Measurements from ENCODE around the gene HOXB9. TPM values are rescaled to one million over a fixed set of nuclear protein-coding genes. Genes with fewer than 3 reads are reported as not detected.

HOXB9 gene
- total RNA-seq, 1 experiment from 2014 or later, result 0.24 TPM

GRCh38 chr17:48611681-48612455, 14.3 kb downstream of the HOXB9 start:
- Mint-ChIP-seq H3K27me3 (ENCODE audit: low read depth) (peaks cover 100% of the 10 kb centered on the region; the same call in 1 of the 2 replicates), H3K36me3 (0 out of 2 replicates have a peak, but pooled peaks cover 2% of the 10 kb centered on the region), H3K9me3 (no peaks in the 10 kb centered on the region), H3K4me3 (0 out of 2 replicates have a peak overlapping the region, but pooled peaks have one; percentile 25), H3K4me1 (peaks cover 29% of the 10 kb centered on the region), H3K27ac (no peak overlapping the region)
- ChIA-PET CTCF (no interaction called here), POLR2A (no interaction called here)
- ATAC-seq (peak; percentile 28), DNase-seq (ENCODE audit: low spot score) (peak; percentile 64)
- TF ChIP-seq ZNF396 (CRISPR knock-in tag; IDR thresholded peaks at IDR 0.05; ENCODE audit: borderline replicate concordance) (no peak), ZBTB21 (CRISPR knock-in tag; IDR thresholded peaks at IDR 0.05; ENCODE audit: borderline replicate concordance) (no peak), KAT7 (CRISPR knock-in tag; IDR thresholded peaks at IDR 0.05; ENCODE audit: borderline replicate concordance) (no peak), RELA (CRISPR knock-in tag; IDR thresholded peaks at IDR 0.05; ENCODE audit: borderline replicate concordance) (no peak), JAZF1 (CRISPR knock-in tag; IDR thresholded peaks at IDR 0.05) (no peak)
- TF ChIP-seq, protein P1, sequence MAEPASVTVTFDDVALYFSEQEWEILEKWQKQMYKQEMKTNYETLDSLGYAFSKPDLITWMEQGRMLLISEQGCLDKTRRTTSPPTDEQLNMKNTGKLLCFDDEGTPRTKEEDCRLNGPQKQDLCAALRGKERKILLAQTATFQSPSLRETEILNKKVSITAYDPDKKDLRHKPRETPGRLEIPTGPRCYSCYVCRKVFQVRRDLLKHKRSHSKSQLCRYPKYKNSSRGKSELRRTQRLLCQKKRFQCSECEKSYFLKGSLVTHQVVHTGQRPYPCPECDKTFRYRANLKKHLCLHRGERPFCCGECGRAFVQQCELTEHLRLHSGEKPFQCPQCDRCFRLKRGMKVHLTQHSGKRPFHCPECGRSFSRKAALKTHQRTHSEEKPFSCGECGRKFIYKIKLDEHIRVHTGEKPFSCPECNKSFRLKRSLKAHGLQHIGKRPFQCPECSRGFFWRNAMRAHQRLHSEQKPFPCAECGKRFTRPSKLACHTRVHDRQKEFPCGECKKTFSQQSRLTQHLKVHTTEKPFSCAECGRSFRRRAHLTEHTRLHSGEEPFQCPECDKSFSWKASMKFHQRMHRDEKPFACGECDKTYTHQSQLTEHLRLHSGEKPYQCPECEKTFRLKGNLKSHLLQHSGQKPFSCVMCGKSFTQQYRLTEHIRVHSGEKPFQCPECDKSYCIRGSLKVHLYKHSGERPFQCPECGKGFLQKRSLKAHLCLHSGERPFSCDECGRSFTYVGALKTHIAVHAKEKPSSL (CRISPR knock-in tag; conservative IDR thresholded peaks at IDR 0.05), result no peak
- TF ChIP-seq, protein P2, sequence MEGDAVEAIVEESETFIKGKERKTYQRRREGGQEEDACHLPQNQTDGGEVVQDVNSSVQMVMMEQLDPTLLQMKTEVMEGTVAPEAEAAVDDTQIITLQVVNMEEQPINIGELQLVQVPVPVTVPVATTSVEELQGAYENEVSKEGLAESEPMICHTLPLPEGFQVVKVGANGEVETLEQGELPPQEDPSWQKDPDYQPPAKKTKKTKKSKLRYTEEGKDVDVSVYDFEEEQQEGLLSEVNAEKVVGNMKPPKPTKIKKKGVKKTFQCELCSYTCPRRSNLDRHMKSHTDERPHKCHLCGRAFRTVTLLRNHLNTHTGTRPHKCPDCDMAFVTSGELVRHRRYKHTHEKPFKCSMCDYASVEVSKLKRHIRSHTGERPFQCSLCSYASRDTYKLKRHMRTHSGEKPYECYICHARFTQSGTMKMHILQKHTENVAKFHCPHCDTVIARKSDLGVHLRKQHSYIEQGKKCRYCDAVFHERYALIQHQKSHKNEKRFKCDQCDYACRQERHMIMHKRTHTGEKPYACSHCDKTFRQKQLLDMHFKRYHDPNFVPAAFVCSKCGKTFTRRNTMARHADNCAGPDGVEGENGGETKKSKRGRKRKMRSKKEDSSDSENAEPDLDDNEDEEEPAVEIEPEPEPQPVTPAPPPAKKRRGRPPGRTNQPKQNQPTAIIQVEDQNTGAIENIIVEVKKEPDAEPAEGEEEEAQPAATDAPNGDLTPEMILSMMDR (IDR thresholded peaks at IDR 0.05), result no peak

GRCh38 chr17:48611213-48611612, 14.9 kb downstream of the HOXB9 start:
- H3K9me3 Mint-ChIP-seq, result no peaks in the 10 kb centered on the region
- H3K4me1 Mint-ChIP-seq, result peaks cover 29% of the 10 kb centered on the region
- H3K4me3 Mint-ChIP-seq, result peak overlapping the region; percentile 61
- ChIA-PET POLR2A (no interaction called here), CTCF (no interaction called here)
- H3K27ac Mint-ChIP-seq, result no peak overlapping the region
- H3K27me3 Mint-ChIP-seq (ENCODE audit: low read depth), result peaks cover 100% of the 10 kb centered on the region; the same call in 1 of the 2 replicates
- 0 out of 2 replicates have a peak, but pooled peaks cover 5% of the 10 kb centered on the region for H3K36me3 Mint-ChIP-seq
- DNase-seq (ENCODE audit: low spot score) (no peak), ATAC-seq (no peak)
- TF ChIP-seq FOXK1 (CRISPR knock-in tag; IDR thresholded peaks at IDR 0.05), result no peak
- TF ChIP-seq NFATC4 (CRISPR knock-in tag; IDR thresholded peaks at IDR 0.05), result no peak
- TF ChIP-seq ESRRA (CRISPR knock-in tag; IDR thresholded peaks at IDR 0.05; ENCODE audit: borderline replicate concordance), result no peak
- no peak for TF ChIP-seq ZBTB21 (CRISPR knock-in tag; IDR thresholded peaks at IDR 0.05; ENCODE audit: borderline replicate concordance)
- TF ChIP-seq ZSCAN18 (CRISPR knock-in tag; IDR thresholded peaks at IDR 0.05), result no peak
- no peak for TF ChIP-seq ZNF317 (CRISPR knock-in tag; IDR thresholded peaks at IDR 0.05; ENCODE audit: borderline replicate concordance, low read depth)
- no peak for TF ChIP-seq ZNF416 (CRISPR knock-in tag; IDR thresholded peaks at IDR 0.05)
- no peak for TF ChIP-seq AR (CRISPR knock-in tag; IDR thresholded peaks at IDR 0.05)
- no peak for TF ChIP-seq ARID4B (CRISPR knock-in tag; IDR thresholded peaks at IDR 0.05; ENCODE audit: borderline replicate concordance)
- TF ChIP-seq ZNF532 (CRISPR knock-in tag; IDR thresholded peaks at IDR 0.05; ENCODE audit: borderline replicate concordance), result no peak

Measured in WTC11 (cell line).